ENCODE data around the gene BRI3. TPM values are rescaled to one million over a fixed set of nuclear protein-coding genes. Genes with fewer than 3 reads are reported as not detected.

Gene BRI3
- total and polyA plus RNA-seq, 9 of the 15 experiments (the other 6 are each of a cell fraction or from before 2014, with no cell fraction given), result 4.3 to 57.4 (median 18.6) TPM

DNA sequence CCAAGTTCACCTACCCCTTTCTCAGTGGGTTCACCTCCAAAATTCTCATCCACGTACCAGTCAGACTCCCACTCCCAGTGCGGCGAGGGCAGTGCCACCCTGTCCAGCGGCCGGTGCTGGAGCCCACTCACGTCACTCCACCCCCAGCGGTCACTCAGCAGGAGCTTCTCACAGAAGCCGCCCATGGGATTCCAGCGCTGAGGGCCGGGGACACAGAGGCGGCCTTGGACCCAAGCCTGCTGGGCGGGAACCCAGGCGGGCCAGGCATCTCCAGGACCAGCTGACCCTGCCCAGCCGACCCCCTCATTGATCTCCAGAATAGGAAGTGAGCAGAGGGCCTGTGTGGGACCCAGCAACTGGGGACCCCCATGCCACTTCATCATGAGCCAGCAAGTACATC lies 36.6 kb upstream of the BRI3 start:
- no peak overlapping the region for H3K4me3 ChIP-seq
- peaks cover 0 to 14% of the 10 kb centered on the region in 2 experiments; a peak in 2 of 5 replicates for H3K4me1 ChIP-seq (replicated peaks in 1 of 2; ENCODE audit: control insufficient read depth in 2 of 2, insufficient read depth in 2 of 2, low read length in 2 of 2)
- intact Hi-C loops (cut with micrococcal nuclease) (loop anchor here (5.0 kb wide), 1 partner anchor 78 kb away; no protein-coding TSS in a partner anchor), in situ Hi-C loops (cut with MboI) (no loop called here)
- no peak overlapping the region for H2AFZ ChIP-seq (ENCODE audit: low read depth, low read length)
- H3K27ac ChIP-seq (ENCODE audit: extremely low read depth, low read depth, low read length), result no peak overlapping the region
- H3K9ac ChIP-seq (ENCODE audit: insufficient read depth in 1 of 2, low read depth in 2 of 2, low read length in 2 of 2), result no peak overlapping the region
- TF ChIP-seq NR2F6 (CRISPR knock-in tag; IDR thresholded peaks at IDR 0.05), result no peak
- TF ChIP-seq RBFOX2 (IDR thresholded peaks at IDR 0.05; ENCODE audit: low read depth, low read length), result peak; percentile 26; the same call in 1 of the 2 replicates
- 80% methylated on average over 2 of the region's 14 CpGs for WGBS (ENCODE audit: insufficient coverage, low coverage, missing lambda C conversion rate)
- H3K36me3 ChIP-seq (ENCODE audit: control insufficient read depth, insufficient read depth, low read length), result no peaks in the 10 kb centered on the region
- H3K9me3 ChIP-seq (replicated peaks; ENCODE audit: control insufficient read depth, insufficient read depth, low read depth, low read length), result no peaks in the 10 kb centered on the region
- ChIA-PET POLR2A (interaction anchor here (0.7 kb wide), 1 partner anchor 216 kb away, joined by 3 read pairs; no protein-coding TSS in a partner anchor), CTCF (ENCODE audit: low intra/inter-chr PET ratio) (no interaction called here)
- H3K79me2 ChIP-seq (ENCODE audit: control insufficient read depth, insufficient read depth, low read length), result no peaks in the 10 kb centered on the region
- no TSS peak for BruUV-seq (replicated peaks)
- H3K4me2 ChIP-seq (ENCODE audit: insufficient read depth, low read length), result no peak overlapping the region
- H3K27me3 ChIP-seq (ENCODE audit: control insufficient read depth in 2 of 2, insufficient read depth in 2 of 2, low read length in 2 of 2), result no peaks in the 10 kb centered on the region
- H3K9me1 ChIP-seq (ENCODE audit: control insufficient read depth, insufficient read depth, low read length), result no peaks in the 10 kb centered on the region
- ATAC-seq, result no peak
- no peak for DNase-seq (ENCODE audit: extremely low read depth in 1 of 4, low spot score in 3 of 4)
- H4K20me1 ChIP-seq (replicated peaks; ENCODE audit: control insufficient read depth, insufficient read depth, low read length), result no peaks in the 10 kb centered on the region
- no peak for FAIRE-seq

DNA sequence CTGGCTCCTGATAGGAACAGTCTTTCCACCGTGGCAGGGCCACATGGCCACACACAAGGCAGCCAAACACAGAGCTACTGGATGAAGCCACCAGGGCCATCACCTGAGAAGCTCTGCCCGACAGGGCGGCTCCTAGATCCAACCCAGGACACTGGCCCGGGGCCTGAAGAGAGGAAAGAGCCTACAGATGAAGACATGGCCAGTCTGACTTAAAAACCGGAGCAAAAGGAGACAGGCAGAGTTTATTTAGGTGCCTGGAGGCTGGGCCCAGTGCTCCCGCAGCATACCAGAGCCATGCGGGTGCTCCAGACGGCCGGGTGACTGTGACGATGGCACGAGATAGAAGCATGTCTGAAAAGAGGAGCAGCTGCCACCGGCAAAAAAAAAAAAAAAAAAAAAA lies 33.3 kb upstream of the BRI3 start:
- no peaks in the 10 kb centered on the region for H4K20me1 ChIP-seq (replicated peaks; ENCODE audit: control insufficient read depth, insufficient read depth, low read length)
- WGBS (ENCODE audit: insufficient coverage, low coverage, missing lambda C conversion rate), result 75% methylated on average over 5 of the region's 12 CpGs
- H3K27ac ChIP-seq (ENCODE audit: extremely low read depth, low read depth, low read length), result no peak overlapping the region
- no peaks in the 10 kb centered on the region for H3K9me3 ChIP-seq (replicated peaks; ENCODE audit: control insufficient read depth, insufficient read depth, low read depth, low read length)
- H3K4me1 ChIP-seq (replicated peaks in 1 of 2; ENCODE audit: control insufficient read depth in 2 of 2, insufficient read depth in 2 of 2, low read length in 2 of 2), result peaks cover 10 to 24% of the 10 kb centered on the region in 2 experiments; a peak in 4 of 5 replicates
- H3K79me2 ChIP-seq (ENCODE audit: control insufficient read depth, insufficient read depth, low read length), result peaks cover 9% of the 10 kb centered on the region
- no peak overlapping the region for H2AFZ ChIP-seq (ENCODE audit: low read depth, low read length)
- in situ Hi-C loops (cut with MboI), result no loop called here
- H3K4me3 ChIP-seq, result no peak overlapping the region
- no peak for FAIRE-seq
- H3K36me3 ChIP-seq (ENCODE audit: control insufficient read depth, insufficient read depth, low read length), result no peaks in the 10 kb centered on the region
- intact Hi-C loops (cut with micrococcal nuclease), result no loop called here
- ChIA-PET CTCF (ENCODE audit: low intra/inter-chr PET ratio) (no interaction called here), POLR2A (no interaction called here)
- no peaks in the 10 kb centered on the region for H3K27me3 ChIP-seq (ENCODE audit: control insufficient read depth in 2 of 2, insufficient read depth in 2 of 2, low read length in 2 of 2)
- no peak overlapping the region for H3K9ac ChIP-seq (ENCODE audit: insufficient read depth in 1 of 2, low read depth in 2 of 2, low read length in 2 of 2)
- no peak for ATAC-seq
- no TSS peak for BruUV-seq (replicated peaks)
- no peak for DNase-seq (ENCODE audit: extremely low read depth in 1 of 4, low spot score in 3 of 4)
- no peak overlapping the region for H3K4me2 ChIP-seq (ENCODE audit: insufficient read depth, low read length)
- no peaks in the 10 kb centered on the region for H3K9me1 ChIP-seq (ENCODE audit: control insufficient read depth, insufficient read depth, low read length)
- TF ChIP-seq PTBP1 (IDR thresholded peaks at IDR 0.05; ENCODE audit: low read depth, low read length), result no peak
- TF ChIP-seq FOXA1 (IDR thresholded peaks at IDR 0.05; ENCODE audit: borderline replicate concordance), result no peak
- no peak for TF ChIP-seq BMI1 (IDR thresholded peaks at IDR 0.05; ENCODE audit: low read length)
- no peak for TF ChIP-seq FOXM1 (IDR thresholded peaks at IDR 0.05; ENCODE audit: low read depth)
- TF ChIP-seq FOXM1 (CRISPR knock-in tag; IDR thresholded peaks at IDR 0.05; ENCODE audit: low read depth), result no peak
- no peak for TF ChIP-seq MYBL2 (IDR thresholded peaks at IDR 0.05; ENCODE audit: low read depth)
- no peak for TF ChIP-seq MYBL2 (CRISPR knock-in tag; IDR thresholded peaks at IDR 0.05; ENCODE audit: borderline replicate concordance)
- TF ChIP-seq XRCC5 (IDR thresholded peaks at IDR 0.05; ENCODE audit: low read depth, low read length), result no peak
- no peak for TF ChIP-seq ZC3H11A (IDR thresholded peaks at IDR 0.05; ENCODE audit: low read depth, low read length)
- TF ChIP-seq HDAC1 (IDR thresholded peaks at IDR 0.05), result no peak
- TF ChIP-seq SMAD1 (IDR thresholded peaks at IDR 0.05; ENCODE audit: low read depth, low read length, partially characterized antibody), result no peak
- TF ChIP-seq, protein P1, sequence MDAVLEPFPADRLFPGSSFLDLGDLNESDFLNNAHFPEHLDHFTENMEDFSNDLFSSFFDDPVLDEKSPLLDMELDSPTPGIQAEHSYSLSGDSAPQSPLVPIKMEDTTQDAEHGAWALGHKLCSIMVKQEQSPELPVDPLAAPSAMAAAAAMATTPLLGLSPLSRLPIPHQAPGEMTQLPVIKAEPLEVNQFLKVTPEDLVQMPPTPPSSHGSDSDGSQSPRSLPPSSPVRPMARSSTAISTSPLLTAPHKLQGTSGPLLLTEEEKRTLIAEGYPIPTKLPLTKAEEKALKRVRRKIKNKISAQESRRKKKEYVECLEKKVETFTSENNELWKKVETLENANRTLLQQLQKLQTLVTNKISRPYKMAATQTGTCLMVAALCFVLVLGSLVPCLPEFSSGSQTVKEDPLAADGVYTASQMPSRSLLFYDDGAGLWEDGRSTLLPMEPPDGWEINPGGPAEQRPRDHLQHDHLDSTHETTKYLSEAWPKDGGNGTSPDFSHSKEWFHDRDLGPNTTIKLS (IDR thresholded peaks at IDR 0.05; ENCODE audit: borderline replicate concordance, low read depth), result no peak
- TF ChIP-seq, protein P2, sequence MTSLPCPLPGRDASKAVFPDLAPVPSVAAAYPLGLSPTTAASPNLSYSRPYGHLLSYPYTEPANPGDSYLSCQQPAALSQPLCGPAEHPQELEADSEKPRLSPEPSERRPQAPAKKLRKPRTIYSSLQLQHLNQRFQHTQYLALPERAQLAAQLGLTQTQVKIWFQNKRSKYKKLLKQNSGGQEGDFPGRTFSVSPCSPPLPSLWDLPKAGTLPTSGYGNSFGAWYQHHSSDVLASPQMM (CRISPR knock-in tag; IDR thresholded peaks at IDR 0.05), result no peak
